B cell (primary cell): Measurements from ENCODE around the gene ZMIZ1. TPM values are rescaled to one million over a fixed set of nuclear protein-coding genes. Genes with fewer than 3 reads are reported as not detected.
A peak's percentile ranks its signal among the peaks of the same experiment; 100 is the strongest.

Source experiments
- ATAC-seq: fragments of 200-7000 bp; cut with Tn5 transposase; one replicate; pipeline ENCODE4 v1.10.0; 2021; ENCODE audit warnings: low read depth, mild to moderate bottlenecking, moderate number of reproducible peaks, moderate library complexity
- CTCF ChIA-PET: fragments of 350-600 bp; sonication (Branson Sonifier 250); formaldehyde crosslinking; loops from one replicate; lab custom pipeline; 2021; ENCODE audit warnings: antibody characterized with exemption, inconsistent platforms; lab: Charles Lee
- POLR2A ChIA-PET: fragments of 350-600 bp; sonication (Branson Sonifier 250); formaldehyde crosslinking; loops from one replicate; lab custom pipeline; 2021; ENCODE audit warnings: antibody characterized with exemption; lab: Charles Lee
- DNase-seq: peaks from one replicate; pipeline ENCODE4 v3.0.0; 2013
- H2AFZ ChIP-seq: 2 replicates; pipeline ENCODE4 v1.6.1; 2012; ENCODE audit warnings: mild to moderate bottlenecking, low read depth, low read length; ENCODE audit not compliant: insufficient read depth, poor library complexity, severe bottlenecking
- H3K27ac ChIP-seq, 2 donors: 1 replicate in 1 of 2; 2 replicates in 1 of 2; pipeline ENCODE4 v1.5.1; 2012 to 2013; ENCODE audit warnings: low read length in 2 of 2, mild to moderate bottlenecking in 2 of 2, moderate library complexity in 1 of 2
- H3K27me3 ChIP-seq, 4 experiments: fragments of 200-600 bp in 1 of 4; sonication (generic) in 1 of 4; replicated peaks in 1 of 4; 1 replicate in 2 of 4; 2 replicates in 2 of 4; pipeline versions ENCODE4 v1.6.1 to v1.7.0; 2013 to 2016; ENCODE audit warnings: low read length in 3 of 4, mild to moderate bottlenecking in 2 of 4, mixed read lengths in 1 of 4, moderate library complexity in 1 of 4; ENCODE audit not compliant: insufficient read depth in 4 of 4, control insufficient read depth in 3 of 4; ENCODE audit errors: control extremely low read depth in 1 of 4
- H3K36me3 ChIP-seq, 2 experiments: replicated peaks in 1 of 2; 1 replicate in 1 of 2; 2 replicates in 1 of 2; pipeline versions ENCODE4 v1.6.1 to v1.7.1; 2013; ENCODE audit warnings: low read length in 1 of 2; ENCODE audit not compliant: insufficient read depth in 2 of 2, control insufficient read depth in 1 of 2; ENCODE audit errors: control extremely low read depth in 1 of 2, extremely low read depth in 1 of 2
- H3K4me1 ChIP-seq, 2 donors: fragments of 200-600 bp in 1 of 2; sonication (generic) in 1 of 2; 1 replicate in 1 of 2; 2 replicates in 1 of 2; pipeline versions ENCODE4 v1.5.1 to v1.6.1; 2013 to 2017; ENCODE audit warnings: low read length in 2 of 2; ENCODE audit not compliant: control insufficient read depth in 2 of 2, insufficient read depth in 2 of 2
- H3K4me2 ChIP-seq: replicated peaks from 2 replicates; pipeline ENCODE3; 2012; ENCODE audit warnings: mild to moderate bottlenecking, low read depth, low read length; ENCODE audit not compliant: poor library complexity, severe bottlenecking
- H3K4me3 ChIP-seq, 5 experiments: fragments of 200-600 bp in 1 of 5; sonication (generic) in 1 of 5; 1 replicate in 3 of 5; 2 replicates in 2 of 5; pipeline versions ENCODE4 v1.5.1 to v1.7.0; 2011 to 2016; ENCODE audit warnings: low read length in 4 of 5, mild to moderate bottlenecking in 4 of 5, low read depth in 2 of 5, control low read depth in 1 of 5, moderate library complexity in 1 of 5; ENCODE audit not compliant: insufficient read depth in 1 of 5; ENCODE audit errors: control extremely low read depth in 1 of 5, extremely low read depth in 1 of 5
- H3K79me2 ChIP-seq: fragments of 200-600 bp; sonication (generic); one replicate; pipeline ENCODE4 v1.6.0; 2016; ENCODE audit warnings: low read length; ENCODE audit not compliant: control insufficient read depth, insufficient read depth
- H3K9ac ChIP-seq: fragments of 200-600 bp; sonication (generic); 2 replicates; pipeline ENCODE4 v1.6.1; 2017; ENCODE audit warnings: mild to moderate bottlenecking, low read length, moderate library complexity
- H3K9me3 ChIP-seq, 3 donors: one replicate each; pipeline versions ENCODE4 v1.6.1 to v1.7.1; 2013; ENCODE audit warnings: low read length in 2 of 3; ENCODE audit not compliant: control insufficient read depth in 2 of 3, insufficient read depth in 1 of 3; ENCODE audit errors: control extremely low read depth in 1 of 3
- H4K20me1 ChIP-seq: 2 replicates; pipeline ENCODE4 v1.6.0; 2012; ENCODE audit warnings: mild to moderate bottlenecking, low read length; ENCODE audit not compliant: insufficient read depth, control insufficient read depth, poor library complexity, severe bottlenecking
- H3K27ac Mint-ChIP-seq: one replicate; pipeline ENCODE4 v1.8.0; 2021; ENCODE audit warnings: mixed read lengths
- H3K27me3 Mint-ChIP-seq: one replicate; pipeline ENCODE4 v1.8.0; 2021; ENCODE audit warnings: mixed read lengths
- H3K4me1 Mint-ChIP-seq: one replicate; pipeline ENCODE4 v1.8.0; 2021; ENCODE audit warnings: mixed read lengths
- H3K4me3 Mint-ChIP-seq: one replicate; pipeline ENCODE4 v1.8.0; 2021; ENCODE audit warnings: mixed read lengths
- H3K9me3 Mint-ChIP-seq: one replicate; pipeline ENCODE4 v1.8.0; 2022; ENCODE audit warnings: mixed read lengths; ENCODE audit not compliant: insufficient read depth
- EZH2 ChIP-seq: IDR thresholded peaks from 2 replicates; pipeline ENCODE4 v1.6.1; 2012; ENCODE audit warnings: borderline replicate concordance, low read depth, mild to moderate bottlenecking, moderate library complexity, low read length; ENCODE audit not compliant: insufficient read depth, poor library complexity, severe bottlenecking
- WGBS: methylation state at CpG from one replicate; pipeline ENCODE4 v1.1.5; 2013; ENCODE audit warnings: missing lambda C conversion rate; ENCODE audit not compliant: insufficient coverage; 5-methylcytosine and 5-hydroxymethylcytosine counted together
- intact Hi-C: fragments of 100-400 bp; cut with micrococcal nuclease; formaldehyde crosslinking; loops from one replicate; pipeline ENCODE4 v1.10.0; 2022
- polyA plus RNA-seq: library from polyadenylated mRNA; depleted of rRNA; stranded (reverse); fragments of >200 nt; gene quantifications from 2 replicates; pipeline ENCODE4 v1.2.3, GENCODE V29; 2012
- total RNA-seq, 2 donors: library from RNA; stranded (reverse); fragments of 120-200 nt in 1 of 2; gene quantifications; 1 replicate in 1 of 2; 2 replicates in 1 of 2; pipeline versions ENCODE4 v1.2.3 to v1.2.4, GENCODE V29; 2013 to 2022
- TF ChIP-seq, protein P1 (sequence below): fragments of 200-600 bp; IDR thresholded peaks from one replicate; pipeline ENCODE4 v1.8.0; 2022; ENCODE audit warnings: antibody characterized with exemption, mild to moderate bottlenecking

ZMIZ1 gene
- total and polyA plus RNA-seq, 2 donors (not counting 1 experiment from before 2014, with no cell fraction given), result 14.3 to 64.9 TPM

DNA sequence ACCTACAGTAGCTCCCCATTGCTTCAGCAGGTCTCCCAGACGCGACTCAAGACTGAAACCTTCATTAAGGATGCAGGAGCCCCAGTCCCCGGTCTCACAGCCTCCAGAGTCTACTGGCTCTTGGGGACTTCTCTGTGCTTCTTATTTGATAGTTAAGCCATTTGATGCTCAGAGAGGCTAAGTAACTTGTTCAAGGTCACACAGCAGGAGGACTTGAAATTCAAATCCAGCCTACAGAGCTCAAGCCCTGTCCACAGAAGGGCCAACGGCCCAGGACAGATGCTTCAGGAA lies 21.2 kb upstream of the ZMIZ1 start:
- H3K36me3 ChIP-seq, result no peaks in the 10 kb centered on the region
- no peaks in the 10 kb centered on the region for H3K9me3 ChIP-seq
- Mint-ChIP-seq H3K27ac (peak overlapping the region; percentile 46), H3K4me3 (no peak overlapping the region), H3K27me3 (peaks cover 7% of the 10 kb centered on the region), H3K4me1 (peaks cover 16% of the 10 kb centered on the region), H3K9me3 (no peaks in the 10 kb centered on the region)
- H3K27me3 ChIP-seq, result peaks cover 0 to 6% (median 2%) of the 10 kb centered on the region in 4 experiments
- peaks cover 19 to 27% of the 10 kb centered on the region in 2 donors for H3K4me1 ChIP-seq
- POLR2A ChIA-PET, result no interaction called here
- no peak for TF ChIP-seq EZH2
- TF ChIP-seq, protein P1, sequence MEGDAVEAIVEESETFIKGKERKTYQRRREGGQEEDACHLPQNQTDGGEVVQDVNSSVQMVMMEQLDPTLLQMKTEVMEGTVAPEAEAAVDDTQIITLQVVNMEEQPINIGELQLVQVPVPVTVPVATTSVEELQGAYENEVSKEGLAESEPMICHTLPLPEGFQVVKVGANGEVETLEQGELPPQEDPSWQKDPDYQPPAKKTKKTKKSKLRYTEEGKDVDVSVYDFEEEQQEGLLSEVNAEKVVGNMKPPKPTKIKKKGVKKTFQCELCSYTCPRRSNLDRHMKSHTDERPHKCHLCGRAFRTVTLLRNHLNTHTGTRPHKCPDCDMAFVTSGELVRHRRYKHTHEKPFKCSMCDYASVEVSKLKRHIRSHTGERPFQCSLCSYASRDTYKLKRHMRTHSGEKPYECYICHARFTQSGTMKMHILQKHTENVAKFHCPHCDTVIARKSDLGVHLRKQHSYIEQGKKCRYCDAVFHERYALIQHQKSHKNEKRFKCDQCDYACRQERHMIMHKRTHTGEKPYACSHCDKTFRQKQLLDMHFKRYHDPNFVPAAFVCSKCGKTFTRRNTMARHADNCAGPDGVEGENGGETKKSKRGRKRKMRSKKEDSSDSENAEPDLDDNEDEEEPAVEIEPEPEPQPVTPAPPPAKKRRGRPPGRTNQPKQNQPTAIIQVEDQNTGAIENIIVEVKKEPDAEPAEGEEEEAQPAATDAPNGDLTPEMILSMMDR, result no peak
- intact Hi-C loops, result no loop called here
- ATAC-seq (no peak), DNase-seq (no peak)
- H3K9ac ChIP-seq, result no peak overlapping the region
- no peaks in the 10 kb centered on the region for H4K20me1 ChIP-seq
- H3K27ac ChIP-seq, result no peak overlapping the region
- H3K4me2 ChIP-seq, result peak overlapping the region; percentile 64
- no peak overlapping the region for H3K4me3 ChIP-seq
- 93% methylated on average over 3 of the region's 4 CpGs for WGBS
- CTCF ChIA-PET, result no interaction called here
- H2AFZ ChIP-seq, result no peak overlapping the region
- H3K79me2 ChIP-seq, result no peaks in the 10 kb centered on the region

DNA sequence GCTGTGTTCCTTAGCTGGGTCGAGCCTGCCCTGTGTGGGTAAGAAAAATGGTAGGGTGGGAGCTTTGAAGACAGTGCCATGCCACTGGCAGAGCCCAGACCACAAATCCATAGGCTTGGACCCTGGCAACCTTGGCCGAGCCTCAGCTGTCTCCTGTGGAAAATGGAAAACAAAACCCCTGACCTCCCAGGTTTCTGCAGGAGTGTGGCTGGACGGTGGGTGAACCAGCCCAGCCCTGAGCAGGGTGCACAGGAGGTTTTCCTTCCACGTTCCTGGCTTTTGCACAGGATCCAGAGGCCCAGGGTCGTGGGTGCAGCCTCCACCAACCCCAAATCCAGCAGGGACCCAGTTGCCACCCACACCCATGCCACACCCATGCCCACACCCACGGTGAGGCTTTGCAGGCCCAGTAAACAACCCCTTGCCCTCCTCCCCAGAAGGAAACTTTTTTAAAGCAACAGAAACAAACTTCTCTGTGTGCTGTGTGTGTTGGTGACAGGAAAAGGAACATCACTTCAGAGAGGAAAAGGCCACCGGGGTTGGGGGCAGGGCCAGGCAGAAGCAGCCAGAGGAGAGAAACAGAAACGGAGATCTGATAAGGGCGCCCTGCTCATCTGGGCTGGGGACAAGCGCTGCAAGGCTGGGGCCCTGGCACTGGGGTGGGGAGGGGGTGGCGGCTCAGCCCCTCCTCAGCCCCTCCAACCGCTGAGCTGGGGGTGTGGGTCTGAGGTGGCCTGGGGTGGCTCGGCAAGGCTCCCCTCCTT lies 20.7 kb upstream of the ZMIZ1 start:
- WGBS, result 23% methylated on average over 8 of the region's 13 CpGs
- peaks cover 16% of the 10 kb centered on the region for H3K4me1 Mint-ChIP-seq
- Histone ChIP-seq H3K36me3 (no peaks in the 10 kb centered on the region), H2AFZ (peak overlapping the region; percentile 56), H4K20me1 (no peaks in the 10 kb centered on the region), H3K4me1 (peaks cover 19 to 27% of the 10 kb centered on the region in 2 donors), H3K27me3 (peaks cover 0 to 12% (median 2%) of the 10 kb centered on the region in 4 experiments), H3K9ac (peak overlapping the region; percentile 40), H3K4me2 (peak overlapping the region; percentile 64), H3K9me3 (no peaks in the 10 kb centered on the region), H3K4me3 (peak overlapping the region in 4 of 5 experiments; percentile 5 to 20 (median 12)), H3K27ac (peak overlapping the region in 1 of 2 donors; percentile 18), H3K79me2 (no peaks in the 10 kb centered on the region)
- ATAC-seq (peak; percentile 49), DNase-seq (peak; percentile 46)
- H3K9me3 Mint-ChIP-seq, result no peaks in the 10 kb centered on the region
- intact Hi-C loops, result no loop called here
- ChIA-PET CTCF (no interaction called here), POLR2A (no interaction called here)
- peaks cover 7% of the 10 kb centered on the region for H3K27me3 Mint-ChIP-seq
- H3K4me3 Mint-ChIP-seq, result peak overlapping the region; percentile 58
- TF ChIP-seq, protein P1, result no peak
- TF ChIP-seq EZH2, result no peak
- H3K27ac Mint-ChIP-seq, result peak overlapping the region; percentile 81
